ENCODE measurements around the gene ZNF90.

DNA sequence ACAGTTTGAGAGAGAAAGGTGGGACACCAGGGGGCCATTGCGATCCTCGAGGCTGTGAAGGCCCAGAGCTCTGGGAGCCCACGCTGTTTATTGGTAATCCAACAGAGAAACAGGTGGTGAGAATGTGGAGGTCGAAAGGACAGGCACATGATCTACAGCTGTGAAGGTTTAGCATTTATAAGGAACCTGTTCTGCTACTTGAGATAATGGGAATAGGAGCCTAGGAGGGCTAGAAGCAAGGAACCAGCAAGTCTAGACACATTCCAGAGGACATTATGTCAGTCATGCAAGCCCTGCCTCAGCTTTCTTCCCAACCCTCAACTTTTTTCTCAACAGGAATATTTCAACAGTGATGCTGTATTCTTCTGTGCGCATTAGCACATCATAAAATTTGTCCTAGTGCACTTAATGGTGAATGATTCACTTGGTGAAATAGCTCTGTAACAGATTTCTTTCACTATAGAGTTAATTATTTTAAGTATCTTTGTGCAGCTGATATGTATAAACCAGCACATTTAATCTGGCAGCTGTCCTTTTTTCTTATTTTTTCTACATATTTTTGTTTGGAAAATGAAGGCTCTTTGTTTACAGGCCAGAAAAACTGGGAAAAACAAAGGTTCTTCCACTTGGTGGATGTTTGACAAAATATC is 25.4 kb downstream of the ZNF90 start:
- TF ChIP-seq, protein P1, sequence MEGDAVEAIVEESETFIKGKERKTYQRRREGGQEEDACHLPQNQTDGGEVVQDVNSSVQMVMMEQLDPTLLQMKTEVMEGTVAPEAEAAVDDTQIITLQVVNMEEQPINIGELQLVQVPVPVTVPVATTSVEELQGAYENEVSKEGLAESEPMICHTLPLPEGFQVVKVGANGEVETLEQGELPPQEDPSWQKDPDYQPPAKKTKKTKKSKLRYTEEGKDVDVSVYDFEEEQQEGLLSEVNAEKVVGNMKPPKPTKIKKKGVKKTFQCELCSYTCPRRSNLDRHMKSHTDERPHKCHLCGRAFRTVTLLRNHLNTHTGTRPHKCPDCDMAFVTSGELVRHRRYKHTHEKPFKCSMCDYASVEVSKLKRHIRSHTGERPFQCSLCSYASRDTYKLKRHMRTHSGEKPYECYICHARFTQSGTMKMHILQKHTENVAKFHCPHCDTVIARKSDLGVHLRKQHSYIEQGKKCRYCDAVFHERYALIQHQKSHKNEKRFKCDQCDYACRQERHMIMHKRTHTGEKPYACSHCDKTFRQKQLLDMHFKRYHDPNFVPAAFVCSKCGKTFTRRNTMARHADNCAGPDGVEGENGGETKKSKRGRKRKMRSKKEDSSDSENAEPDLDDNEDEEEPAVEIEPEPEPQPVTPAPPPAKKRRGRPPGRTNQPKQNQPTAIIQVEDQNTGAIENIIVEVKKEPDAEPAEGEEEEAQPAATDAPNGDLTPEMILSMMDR (IDR thresholded peaks at IDR 0.05; ENCODE audit: insufficient read depth, low read depth, low read length), result no peak
- TF ChIP-seq EZH2 (IDR thresholded peaks at IDR 0.05; ENCODE audit: insufficient read depth, low read length), result no peak

Measured in astrocyte (in vitro differentiated cells and primary cell).